Brain pericyte (primary cell): ENCODE results near the gene MAD2L2.

Source experiments
- DNase-seq: peaks from one replicate; pipeline ENCODE4 v3.0.0-alpha.2; 2012; ENCODE audit warnings: low read depth, low spot score

MAD2L2 gene

GRCh38 chr1:11704691-11705475 lies 23.9 kb upstream of the MAD2L2 start:
- DNase-seq: no peak

GRCh38 chr1:11704194-11704529 lies 23.2 kb upstream of the MAD2L2 start:
- DNase-seq: no peak

- no peak for DNase-seq
Measured at GRCh38 chr1:11703357-11704193, 22.6 kb upstream of the MAD2L2 start.

GRCh38 chr1:11701981-11702803 lies 21.2 kb upstream of the MAD2L2 start:
- DNase-seq: no peak

GRCh38 chr1:11701551-11701961 lies 20.6 kb upstream of the MAD2L2 start:
- DNase-seq: no peak

GRCh38 chr1:11700601-11701467 lies 19.9 kb upstream of the MAD2L2 start:
- no peak for DNase-seq

GRCh38 chr1:11697893-11698210 lies 16.9 kb upstream of the MAD2L2 start:
- DNase-seq: no peak

- DNase-seq: no peak
Measured at GRCh38 chr1:11697188-11697892, 16.4 kb upstream of the MAD2L2 start.

GRCh38 chr1:11695861-11696260 lies 14.9 kb upstream of the MAD2L2 start:
- no peak for DNase-seq

GRCh38 chr1:11693917-11694316 lies 13.0 kb upstream of the MAD2L2 start:
- DNase-seq: no peak

GRCh38 chr1:11693024-11693590 lies 12.2 kb upstream of the MAD2L2 start:
- DNase-seq: no peak

- DNase-seq: no peak
Measured at GRCh38 chr1:11691928-11692711, 11.2 kb upstream of the MAD2L2 start.

- DNase-seq: no peak
Measured at GRCh38 chr1:11691302-11691914, 10.5 kb upstream of the MAD2L2 start, which contains the start of gene DRAXIN. DRAXIN (plus strand) TSS chr1:11691710; CDS start chr1:11706259, 14,549 bp downstream.

- no peak for DNase-seq
Measured at GRCh38 chr1:11690397-11691301, 9.7 kb upstream of the MAD2L2 start.

GRCh38 chr1:11688506-11688905 lies 7.6 kb upstream of the MAD2L2 start:
- no peak for DNase-seq

- no peak for DNase-seq
Measured at GRCh38 chr1:11685210-11685752, 4.3 kb upstream of the MAD2L2 start.

- DNase-seq: no peak
Measured at GRCh38 chr1:11684070-11684469, 3.1 kb upstream of the MAD2L2 start.

GRCh38 chr1:11682799-11683198 lies 1.9 kb upstream of the MAD2L2 start:
- no peak for DNase-seq
